Measurements from ENCODE around the gene NIM1K. TPM values are rescaled to one million over a fixed set of nuclear protein-coding genes. Genes with fewer than 3 reads are reported as not detected.
"Not testable (repeated sequence)": the region's sequence is repeated elsewhere in the genome, so short reads cannot be mapped to it uniquely, and the experiment has no call there.

NIM1K gene
- total RNA-seq, 1 experiment from 2014 or later: 10.2 TPM

DNA sequence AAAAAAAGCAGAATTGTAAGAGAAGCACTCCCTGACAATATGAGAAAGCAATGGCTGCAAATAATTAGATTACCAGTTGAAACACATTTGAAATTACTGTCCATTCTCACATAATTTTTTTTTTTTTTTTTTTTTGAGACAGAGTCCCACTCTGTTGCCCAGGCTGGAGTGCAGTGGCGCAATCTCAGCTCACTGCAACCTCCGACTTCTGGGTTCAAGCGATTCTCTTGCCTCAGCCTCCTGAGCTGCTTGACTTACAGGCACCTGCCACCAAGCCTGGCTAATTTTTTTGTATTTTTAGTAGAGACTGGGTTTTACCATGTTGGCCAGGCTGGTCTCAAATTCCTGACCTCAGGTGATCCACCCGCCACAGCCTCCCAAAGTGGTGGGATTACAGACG is 114.9 kb downstream of the NIM1K start:
- Histone ChIP-seq H3K4me2 (ENCODE audit: low read depth, low read length, poor library complexity, severe bottlenecking) (peak overlapping the region; percentile 22), H3K79me2 (ENCODE audit: low read length) (peaks cover 98% of the 10 kb centered on the region), H4K20me1 (ENCODE audit: insufficient read depth, low read depth, low read length) (peaks cover 68% of the 10 kb centered on the region), H3K4me1 (ENCODE audit: low read length) (peaks cover 89% of the 10 kb centered on the region), H3K36me3 (ENCODE audit: insufficient read depth, low read length) (peaks cover 76% of the 10 kb centered on the region), H3K27ac (ENCODE audit: low read length) (peak overlapping the region; percentile 32)
- H3K27me3 ChIP-seq (ENCODE audit: low read length); H3K9ac ChIP-seq (ENCODE audit: low read length); H3K4me3 ChIP-seq (ENCODE audit: low read length); H3K9me3 ChIP-seq (ENCODE audit: low read length); H2AFZ ChIP-seq (ENCODE audit: low read length); DNase-seq; H3K9me2 ChIP-seq (replicated peaks; ENCODE audit: insufficient read depth, low read length): not testable (repeated sequence)

DNA sequence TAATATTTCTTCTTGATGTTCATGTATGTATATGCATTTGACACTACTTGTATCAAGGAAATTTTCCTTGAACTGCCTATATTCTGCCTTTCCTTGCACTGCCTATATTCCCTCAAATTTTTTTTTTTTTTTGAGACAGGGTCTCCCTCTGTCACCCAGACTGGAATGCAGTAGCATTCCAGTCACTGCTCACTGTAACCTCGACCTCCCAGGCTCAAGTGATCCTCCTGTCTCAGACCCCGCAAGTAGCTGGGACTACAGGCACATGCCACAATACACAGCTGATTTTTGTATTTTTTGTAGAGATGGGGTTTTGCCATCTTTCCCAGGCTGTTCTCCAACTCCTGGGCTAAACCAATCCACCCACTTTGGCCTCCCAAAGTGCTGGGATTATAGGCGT is 117.1 kb downstream of the NIM1K start:
- Histone ChIP-seq H3K4me2 (ENCODE audit: low read depth, low read length, poor library complexity, severe bottlenecking) (peak overlapping the region; percentile 88), H3K4me3 (ENCODE audit: low read length) (peak overlapping the region; percentile 98), H3K79me2 (ENCODE audit: low read length) (peaks cover 89% of the 10 kb centered on the region), H3K9me3 (ENCODE audit: low read length) (no peaks in the 10 kb centered on the region), H2AFZ (ENCODE audit: low read length) (no peak overlapping the region), H3K9ac (ENCODE audit: low read length) (peak overlapping the region; percentile 39), H3K27me3 (ENCODE audit: low read length) (no peaks in the 10 kb centered on the region), H3K9me2 (replicated peaks; ENCODE audit: insufficient read depth, low read length) (no peaks in the 10 kb centered on the region), H4K20me1 (ENCODE audit: insufficient read depth, low read depth, low read length) (peaks cover 57% of the 10 kb centered on the region), H3K4me1 (ENCODE audit: low read length) (peaks cover 79% of the 10 kb centered on the region), H3K27ac (ENCODE audit: low read length) (peak overlapping the region; percentile 94), H3K36me3 (ENCODE audit: insufficient read depth, low read length) (peaks cover 61% of the 10 kb centered on the region)
- DNase-seq: no peak

DNA sequence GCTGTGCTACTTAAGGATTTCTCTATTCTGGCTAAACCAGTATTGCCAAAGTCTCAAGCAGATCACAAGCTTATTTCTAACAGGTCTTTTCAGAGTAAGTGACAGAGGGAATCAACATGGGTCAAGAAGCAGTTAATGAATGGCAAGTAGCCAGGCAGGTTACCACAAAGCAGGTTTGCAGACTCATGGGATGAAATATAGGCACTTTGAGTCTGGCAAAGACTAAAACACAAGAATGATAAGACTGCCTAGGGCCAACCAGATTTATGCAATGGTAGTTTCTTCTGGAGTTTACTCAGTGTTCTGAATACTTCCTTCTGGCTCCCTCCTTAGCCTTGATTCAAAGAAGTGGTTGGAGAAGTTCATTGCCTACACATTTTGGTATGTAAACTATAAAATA is 117.6 kb downstream of the NIM1K start:
- peaks cover 56% of the 10 kb centered on the region for H3K36me3 ChIP-seq (ENCODE audit: insufficient read depth, low read length)
- no peak overlapping the region for H2AFZ ChIP-seq (ENCODE audit: low read length)
- no peaks in the 10 kb centered on the region for H3K9me3 ChIP-seq (ENCODE audit: low read length)
- peak overlapping the region; percentile 98 for H3K4me3 ChIP-seq (ENCODE audit: low read length)
- no peak for DNase-seq
- H3K9me2 ChIP-seq (replicated peaks; ENCODE audit: insufficient read depth, low read length): no peaks in the 10 kb centered on the region
- peak overlapping the region; percentile 39 for H3K9ac ChIP-seq (ENCODE audit: low read length)
- peaks cover 79% of the 10 kb centered on the region for H3K4me1 ChIP-seq (ENCODE audit: low read length)
- H3K4me2 ChIP-seq (ENCODE audit: low read depth, low read length, poor library complexity, severe bottlenecking): peak overlapping the region; percentile 88
- peak overlapping the region; percentile 94 for H3K27ac ChIP-seq (ENCODE audit: low read length)
- no peaks in the 10 kb centered on the region for H3K27me3 ChIP-seq (ENCODE audit: low read length)
- peaks cover 52% of the 10 kb centered on the region for H4K20me1 ChIP-seq (ENCODE audit: insufficient read depth, low read depth, low read length)
- H3K79me2 ChIP-seq (ENCODE audit: low read length): peaks cover 84% of the 10 kb centered on the region

- H3K27ac ChIP-seq (ENCODE audit: low read length): peak overlapping the region; percentile 94
- H3K4me1 ChIP-seq (ENCODE audit: low read length): peaks cover 63% of the 10 kb centered on the region
- peaks cover 44% of the 10 kb centered on the region for H3K36me3 ChIP-seq (ENCODE audit: insufficient read depth, low read length)
- H3K9me3 ChIP-seq (ENCODE audit: low read length): no peaks in the 10 kb centered on the region
- H2AFZ ChIP-seq (ENCODE audit: low read length): no peak overlapping the region
- H3K4me3 ChIP-seq (ENCODE audit: low read length): peak overlapping the region; percentile 98
- DNase-seq: no peak
- no peaks in the 10 kb centered on the region for H3K27me3 ChIP-seq (ENCODE audit: low read length)
- no peaks in the 10 kb centered on the region for H3K9me2 ChIP-seq (replicated peaks; ENCODE audit: insufficient read depth, low read length)
- peaks cover 61% of the 10 kb centered on the region for H3K79me2 ChIP-seq (ENCODE audit: low read length)
- peak overlapping the region; percentile 88 for H3K4me2 ChIP-seq (ENCODE audit: low read depth, low read length, poor library complexity, severe bottlenecking)
- peak overlapping the region; percentile 99 for H3K9ac ChIP-seq (ENCODE audit: low read length)
- H4K20me1 ChIP-seq (ENCODE audit: insufficient read depth, low read depth, low read length): peaks cover 42% of the 10 kb centered on the region
Measured at GRCh38 chr5:43312076-43312661, 120.1 kb downstream of the NIM1K start.

DNA sequence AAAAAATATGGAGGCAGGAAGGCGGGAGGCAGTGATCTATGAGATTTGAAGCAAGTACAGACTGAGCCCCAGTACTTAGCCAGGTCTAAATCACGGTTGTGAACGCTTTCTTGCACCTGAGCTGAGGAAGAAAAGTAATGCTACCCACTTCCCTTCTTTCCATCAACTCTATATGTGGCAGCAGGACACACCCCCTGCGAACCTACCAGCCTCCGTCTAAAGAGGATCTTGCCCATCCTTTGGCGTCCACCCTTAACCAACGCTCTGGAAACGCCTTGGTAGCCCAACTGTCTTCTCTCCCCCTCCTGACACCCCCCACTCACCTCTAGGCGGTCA is 120.6 kb downstream of the NIM1K start:
- peak overlapping the region; percentile 88 for H3K4me2 ChIP-seq (ENCODE audit: low read depth, low read length, poor library complexity, severe bottlenecking)
- peaks cover 42% of the 10 kb centered on the region for H4K20me1 ChIP-seq (ENCODE audit: insufficient read depth, low read depth, low read length)
- H3K9ac ChIP-seq (ENCODE audit: low read length): peak overlapping the region; percentile 99
- no peaks in the 10 kb centered on the region for H3K9me3 ChIP-seq (ENCODE audit: low read length)
- H3K27me3 ChIP-seq (ENCODE audit: low read length): no peaks in the 10 kb centered on the region
- H3K4me3 ChIP-seq (ENCODE audit: low read length): peak overlapping the region; percentile 98
- peaks cover 41% of the 10 kb centered on the region for H3K36me3 ChIP-seq (ENCODE audit: insufficient read depth, low read length)
- peak overlapping the region; percentile 94 for H3K27ac ChIP-seq (ENCODE audit: low read length)
- peaks cover 58% of the 10 kb centered on the region for H3K4me1 ChIP-seq (ENCODE audit: low read length)
- H3K79me2 ChIP-seq (ENCODE audit: low read length): peaks cover 56% of the 10 kb centered on the region
- H2AFZ ChIP-seq (ENCODE audit: low read length): no peak overlapping the region
- peak; percentile 83 for DNase-seq
- no peaks in the 10 kb centered on the region for H3K9me2 ChIP-seq (replicated peaks; ENCODE audit: insufficient read depth, low read length)

DNA sequence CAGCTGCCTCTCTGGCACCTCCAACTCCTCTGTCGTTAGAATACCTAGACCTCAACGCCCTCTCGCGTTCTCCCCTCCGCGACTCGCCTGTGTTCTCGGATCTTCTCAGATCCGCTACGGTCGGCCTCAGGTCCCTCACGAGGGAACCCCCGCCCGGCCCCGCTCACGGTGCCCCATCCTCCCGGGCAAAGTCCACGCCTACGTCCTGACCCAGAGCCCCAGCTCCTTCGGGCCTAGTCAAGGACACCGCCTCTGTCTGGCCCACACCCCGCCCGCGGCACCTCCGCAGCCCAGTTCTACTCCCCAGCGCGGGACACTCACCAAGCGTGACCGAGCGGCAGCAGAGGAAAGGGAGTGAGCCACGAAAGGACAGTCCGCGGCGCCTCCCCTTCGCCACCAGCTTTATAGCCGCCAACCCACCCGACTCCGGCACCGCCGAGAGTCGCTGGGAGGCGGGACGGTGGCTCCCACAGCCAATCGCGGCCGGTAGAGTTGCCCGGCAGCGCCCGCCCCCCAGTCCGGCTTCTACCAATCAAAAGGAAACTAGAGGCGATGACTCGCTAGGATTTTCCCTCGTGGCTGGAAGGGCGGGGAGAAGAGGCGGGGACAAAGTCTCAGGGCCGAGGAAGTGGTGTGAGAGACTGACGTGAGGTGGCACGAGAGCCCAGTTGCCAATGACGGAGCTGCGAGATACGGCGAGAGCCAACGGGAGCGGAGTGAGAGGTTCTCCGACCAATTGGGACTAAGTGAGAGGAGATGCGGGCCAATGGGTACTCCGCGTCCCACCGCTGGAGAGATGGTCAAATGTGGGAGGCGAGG is 121.2 kb downstream of the NIM1K start, which contains the start of gene HMGCS1:
HMGCS1 (minus strand) TSS at position 378 of the 819 bp plus-strand sequence. CDS start 14,447 bp downstream, outside the sequence.
- Histone ChIP-seq H3K27me3 (ENCODE audit: low read length) (no peaks in the 10 kb centered on the region), H3K9ac (ENCODE audit: low read length) (peak within 1 kb of the TSS; percentile 99), H3K4me2 (ENCODE audit: low read depth, low read length, poor library complexity, severe bottlenecking) (peak within 1 kb of the TSS; percentile 88), H3K36me3 (ENCODE audit: insufficient read depth, low read length) (peaks cover 36% of the 10 kb centered on the region; the same call in 1 of the 2 replicates), H3K4me3 (ENCODE audit: low read length) (peak within 1 kb of the TSS; percentile 98), H4K20me1 (ENCODE audit: insufficient read depth, low read depth, low read length) (peaks cover 42% of the 10 kb centered on the region), H3K9me3 (ENCODE audit: low read length) (no peaks in the 10 kb centered on the region), H3K9me2 (replicated peaks; ENCODE audit: insufficient read depth, low read length) (no peaks in the 10 kb centered on the region), H3K27ac (ENCODE audit: low read length) (peak within 1 kb of the TSS; percentile 94), H3K79me2 (ENCODE audit: low read length) (peaks cover 50% of the 10 kb centered on the region), H3K4me1 (ENCODE audit: low read length) (peaks cover 52% of the 10 kb centered on the region), H2AFZ (ENCODE audit: low read length) (peak within 1 kb of the TSS; percentile 38)
- DNase-seq: peak; percentile 100

GRCh38 chr5:43313854-43314457 is 121.9 kb downstream of the NIM1K start:
- Histone ChIP-seq H2AFZ (ENCODE audit: low read length) (peak overlapping the region; percentile 38), H3K9ac (ENCODE audit: low read length) (peak overlapping the region; percentile 56), H3K4me3 (ENCODE audit: low read length) (peak overlapping the region; percentile 48), H3K4me2 (ENCODE audit: low read depth, low read length, poor library complexity, severe bottlenecking) (peak overlapping the region; percentile 72), H3K9me2 (replicated peaks; ENCODE audit: insufficient read depth, low read length) (no peaks in the 10 kb centered on the region), H3K27ac (ENCODE audit: low read length) (peak overlapping the region; percentile 91), H3K27me3 (ENCODE audit: low read length) (no peaks in the 10 kb centered on the region), H3K36me3 (ENCODE audit: insufficient read depth, low read length) (peaks cover 34% of the 10 kb centered on the region; the same call in 1 of the 2 replicates), H3K9me3 (ENCODE audit: low read length) (no peaks in the 10 kb centered on the region), H4K20me1 (ENCODE audit: insufficient read depth, low read depth, low read length) (peaks cover 39% of the 10 kb centered on the region), H3K79me2 (ENCODE audit: low read length) (peaks cover 43% of the 10 kb centered on the region), H3K4me1 (ENCODE audit: low read length) (peaks cover 45% of the 10 kb centered on the region)
- no peak for DNase-seq

DNA sequence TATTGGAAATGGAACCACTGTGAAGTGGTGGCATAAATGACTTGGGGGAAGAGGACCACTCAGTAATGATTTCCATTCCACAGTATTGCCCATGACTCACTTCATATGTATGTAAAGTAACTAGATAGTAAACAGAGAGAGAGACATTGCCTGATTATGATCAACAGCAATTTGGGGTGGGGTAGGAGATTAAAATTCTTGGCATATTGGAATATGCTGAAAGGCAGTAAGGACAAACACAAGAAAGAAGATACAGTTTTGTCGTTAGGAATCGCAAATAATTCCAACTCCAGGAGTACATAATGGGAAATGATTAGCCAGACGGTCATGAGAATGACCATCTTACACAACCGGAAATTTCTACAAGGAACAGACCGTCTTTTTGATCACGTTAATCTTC is 122.7 kb downstream of the NIM1K start:
- no peak overlapping the region for H3K4me3 ChIP-seq (ENCODE audit: low read length)
- peak overlapping the region; percentile 91 for H3K27ac ChIP-seq (ENCODE audit: low read length)
- DNase-seq: no peak
- no peaks in the 10 kb centered on the region for H3K9me2 ChIP-seq (replicated peaks; ENCODE audit: insufficient read depth, low read length)
- peaks cover 35% of the 10 kb centered on the region for H3K79me2 ChIP-seq (ENCODE audit: low read length)
- H3K9me3 ChIP-seq (ENCODE audit: low read length): no peaks in the 10 kb centered on the region
- H3K9ac ChIP-seq (ENCODE audit: low read length): no peak overlapping the region
- peaks cover 27% of the 10 kb centered on the region; the same call in 1 of the 2 replicates for H3K36me3 ChIP-seq (ENCODE audit: insufficient read depth, low read length)
- H3K27me3 ChIP-seq (ENCODE audit: low read length): no peaks in the 10 kb centered on the region
- no peak overlapping the region for H2AFZ ChIP-seq (ENCODE audit: low read length)
- no peak overlapping the region for H3K4me2 ChIP-seq (ENCODE audit: low read depth, low read length, poor library complexity, severe bottlenecking)
- peaks cover 31% of the 10 kb centered on the region for H4K20me1 ChIP-seq (ENCODE audit: insufficient read depth, low read depth, low read length)
- H3K4me1 ChIP-seq (ENCODE audit: low read length): peaks cover 37% of the 10 kb centered on the region
